OCI-LY7 (cell line): ENCODE results near the gene PDCD1LG2.

Source experiments
- EZH2phosphoT487 ChIP-seq: fragments of 200-600 bp; sonication (generic); IDR thresholded peaks from 2 replicates; pipeline ENCODE4 v1.6.1; 2018; ENCODE audit warnings: low read depth, borderline replicate concordance, mild to moderate bottlenecking, mixed run types, antibody characterized with exemption, low read length, moderate library complexity, mixed read lengths
- TF ChIP-seq, protein P1 (sequence below): fragments of 200-600 bp; sonication (generic); conservative IDR thresholded peaks from 2 replicates; pipeline ENCODE4 v1.5.1; 2014; ENCODE audit warnings: mild to moderate bottlenecking, antibody characterized with exemption, low read length, moderate library complexity, mixed read lengths

DNA sequence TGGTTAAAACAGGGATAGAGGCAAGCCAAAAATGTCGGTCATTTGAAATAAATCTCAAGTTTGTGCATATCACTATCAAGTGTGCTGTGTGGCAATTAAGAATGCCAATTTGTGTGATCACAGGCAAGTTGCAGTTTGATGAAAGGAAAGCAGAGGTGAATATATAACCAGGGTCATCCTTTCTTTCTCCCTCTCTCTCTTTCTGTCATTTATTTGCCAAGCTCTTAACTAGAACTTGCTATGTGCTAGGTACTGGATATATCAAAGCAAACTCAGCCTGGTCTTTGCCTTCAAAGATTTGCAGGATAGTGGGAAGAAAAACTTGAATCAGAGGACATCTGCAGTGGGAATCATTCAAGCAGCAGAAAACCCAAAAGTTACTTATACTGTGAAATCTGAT lies 22.0 kb downstream of the PDCD1LG2 start:
- TF ChIP-seq, protein P1, sequence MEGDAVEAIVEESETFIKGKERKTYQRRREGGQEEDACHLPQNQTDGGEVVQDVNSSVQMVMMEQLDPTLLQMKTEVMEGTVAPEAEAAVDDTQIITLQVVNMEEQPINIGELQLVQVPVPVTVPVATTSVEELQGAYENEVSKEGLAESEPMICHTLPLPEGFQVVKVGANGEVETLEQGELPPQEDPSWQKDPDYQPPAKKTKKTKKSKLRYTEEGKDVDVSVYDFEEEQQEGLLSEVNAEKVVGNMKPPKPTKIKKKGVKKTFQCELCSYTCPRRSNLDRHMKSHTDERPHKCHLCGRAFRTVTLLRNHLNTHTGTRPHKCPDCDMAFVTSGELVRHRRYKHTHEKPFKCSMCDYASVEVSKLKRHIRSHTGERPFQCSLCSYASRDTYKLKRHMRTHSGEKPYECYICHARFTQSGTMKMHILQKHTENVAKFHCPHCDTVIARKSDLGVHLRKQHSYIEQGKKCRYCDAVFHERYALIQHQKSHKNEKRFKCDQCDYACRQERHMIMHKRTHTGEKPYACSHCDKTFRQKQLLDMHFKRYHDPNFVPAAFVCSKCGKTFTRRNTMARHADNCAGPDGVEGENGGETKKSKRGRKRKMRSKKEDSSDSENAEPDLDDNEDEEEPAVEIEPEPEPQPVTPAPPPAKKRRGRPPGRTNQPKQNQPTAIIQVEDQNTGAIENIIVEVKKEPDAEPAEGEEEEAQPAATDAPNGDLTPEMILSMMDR = no peak
- TF ChIP-seq EZH2phosphoT487 = no peak
